Sigmoid colon (tissue), 7 donors: ENCODE data around the gene HS6ST2. TPM values are rescaled to one million over a fixed set of nuclear protein-coding genes. Genes with fewer than 3 reads are reported as not detected.

Experiments used
- DNase-seq: peaks from one replicate; pipeline ENCODE4 v3.0.0-alpha.2; 2019
- H3K27ac ChIP-seq, 4 donors: fragments of 200-600 bp; sonication (generic); one replicate each; pipeline ENCODE4 v1.5.1; 2016 to 2019; ENCODE audit warnings: mild to moderate bottlenecking in 1 of 4
- H3K27me3 ChIP-seq, 3 donors: fragments of 200-600 bp; sonication (generic); one replicate each; pipeline ENCODE4 v1.5.1; 2019; ENCODE audit warnings: mild to moderate bottlenecking in 1 of 3
- H3K36me3 ChIP-seq, 4 donors: fragments of 200-600 bp; sonication (generic); one replicate each; pipeline ENCODE4 v1.5.1; 2016 to 2019
- H3K4me1 ChIP-seq, 4 donors: fragments of 200-600 bp; sonication (generic); one replicate each; pipeline ENCODE4 v1.5.1; 2017 to 2019
- H3K4me3 ChIP-seq, 4 donors: fragments of 200-600 bp; sonication (generic); one replicate each; pipeline ENCODE4 v1.5.1; 2017 to 2019; ENCODE audit warnings: mild to moderate bottlenecking in 2 of 4, moderate library complexity in 1 of 4
- H3K9me3 ChIP-seq, 4 donors: fragments of 200-600 bp in 3 of 4; sonication (generic) in 3 of 4; one replicate each; pipeline versions ENCODE4 v1.5.1 to v1.6.1; 2013 to 2019
- CTCF ChIP-seq, 4 experiments: fragments of 450-650 bp in 3 of 4; fragments of 200-600 bp in 1 of 4; IDR thresholded peaks; one replicate each; pipeline ENCODE4 v1.5.1; 2016 to 2019; ENCODE audit warnings: antibody characterized with exemption in 4 of 4, mild to moderate bottlenecking in 3 of 4, moderate library complexity in 2 of 4
- EP300 ChIP-seq, 4 donors: sonication (generic); formaldehyde crosslinking; IDR thresholded peaks; one replicate each; pipeline ENCODE4 v1.6.1; 2017; ENCODE audit warnings: antibody characterized with exemption in 4 of 4
- POLR2A ChIP-seq, 2 donors: fragments of 450-650 bp; IDR thresholded peaks; one replicate each; pipeline ENCODE4 v1.6.1; 2016; ENCODE audit warnings: antibody characterized with exemption in 2 of 2, mild to moderate bottlenecking in 2 of 2, moderate library complexity in 2 of 2
- POLR2AphosphoS5 ChIP-seq, 4 donors: sonication (generic); formaldehyde crosslinking; IDR thresholded peaks; one replicate each; pipeline ENCODE4 v1.6.1; 2017; ENCODE audit warnings: antibody characterized with exemption in 4 of 4
- WGBS, 2 donors: extraction: QIAGEN DNeasy Blood & Tissue Kit; methylation state at CpG; one replicate each; pipeline ENCODE4 v1.1.7; 2013; 5-methylcytosine and 5-hydroxymethylcytosine counted together
- intact Hi-C: fragments of 100-400 bp; cut with DNase I; formaldehyde crosslinking; loops from one replicate; pipeline ENCODE4 v1.15.1; 2023
- polyA plus RNA-seq, 3 donors: library from polyadenylated mRNA; stranded (reverse); fragments of 200-250 nt; gene quantifications; one replicate each; pipeline ENCODE4 v1.2.3, GENCODE V29; 2013
- total RNA-seq, 4 donors: library from RNA; depleted of rRNA; stranded (reverse); fragments of >200 nt; gene quantifications; one replicate each; pipeline ENCODE4 v1.1.0, GENCODE V29; 2016
- donor health status: healthy with polysubstance abuse.
- donor health status: Bipolar disorder and iron deficiency.
- donor health status: healthy.

HS6ST2 gene
- total and polyA plus RNA-seq, 7 donors = under 0.01 to 0.82 (median 0.27) TPM; not detected in 1

DNA sequence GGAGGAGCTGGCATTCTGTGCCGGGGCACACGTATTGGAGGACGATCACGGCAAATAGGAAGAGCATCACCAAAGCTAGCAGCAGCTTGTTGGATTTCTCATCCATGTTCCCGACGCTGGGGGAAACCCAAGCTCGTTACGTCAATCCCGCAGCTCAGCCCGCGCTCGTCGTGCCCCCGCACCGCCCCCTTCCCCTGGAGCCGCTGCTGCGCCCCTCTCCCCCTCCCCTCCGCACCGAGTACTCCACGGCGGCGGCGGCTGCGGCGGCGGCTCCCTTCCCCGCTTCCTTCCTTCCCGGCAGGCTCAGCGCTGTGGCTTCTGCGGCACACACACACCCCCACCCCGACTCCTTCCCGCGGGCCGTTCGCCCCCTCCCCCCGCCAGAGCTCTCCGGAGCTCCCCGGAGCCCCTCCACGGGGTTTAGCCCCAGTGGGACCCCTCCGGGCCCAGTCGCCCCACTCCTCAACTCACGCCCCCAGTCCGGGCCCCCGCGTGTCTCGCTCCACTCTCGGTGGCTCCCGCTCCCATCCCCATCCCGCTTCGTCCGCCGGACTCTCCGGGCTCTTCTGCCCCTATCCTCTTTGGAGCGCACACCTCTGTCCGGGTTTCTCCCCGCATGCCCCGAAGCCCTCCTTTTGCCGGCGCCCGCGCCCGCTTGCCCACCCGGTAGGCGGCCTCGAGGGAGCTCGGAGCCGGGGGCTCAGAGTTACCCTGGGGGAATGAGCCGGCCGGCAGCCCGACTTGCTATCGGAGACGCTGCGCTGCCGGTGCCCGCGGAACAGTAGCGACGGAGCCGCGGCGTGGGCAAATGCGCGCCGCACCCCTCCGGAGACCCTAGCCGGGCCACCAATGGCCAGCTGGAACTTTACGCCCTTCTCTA, 978 bp downstream of the HS6ST2 start:
- Histone ChIP-seq H3K4me3 (peak overlapping the region; percentile 29 to 51 (median 45)), H3K27me3 (peaks cover 18 to 48% (median 25%) of the 10 kb centered on the region in 3 donors), H3K4me1 (peaks cover 0 to 25% (median 18%) of the 10 kb centered on the region in 4 donors), H3K9me3 (no peaks in the 10 kb centered on the region), H3K27ac (no peak overlapping the region), H3K36me3 (no peaks in the 10 kb centered on the region)
- DNase-seq = no peak
- intact Hi-C loops = no loop called here
- TF ChIP-seq POLR2AphosphoS5 (IDR thresholded peaks at IDR 0.05) (no peak), EP300 (IDR thresholded peaks at IDR 0.05) (no peak), POLR2A (IDR thresholded peaks at IDR 0.05) (no peak), CTCF (IDR thresholded peaks at IDR 0.05) (no peak)
- WGBS, 2 donors = 1 to 3% methylated on average over 87 of the region's 87 CpGs

DNA sequence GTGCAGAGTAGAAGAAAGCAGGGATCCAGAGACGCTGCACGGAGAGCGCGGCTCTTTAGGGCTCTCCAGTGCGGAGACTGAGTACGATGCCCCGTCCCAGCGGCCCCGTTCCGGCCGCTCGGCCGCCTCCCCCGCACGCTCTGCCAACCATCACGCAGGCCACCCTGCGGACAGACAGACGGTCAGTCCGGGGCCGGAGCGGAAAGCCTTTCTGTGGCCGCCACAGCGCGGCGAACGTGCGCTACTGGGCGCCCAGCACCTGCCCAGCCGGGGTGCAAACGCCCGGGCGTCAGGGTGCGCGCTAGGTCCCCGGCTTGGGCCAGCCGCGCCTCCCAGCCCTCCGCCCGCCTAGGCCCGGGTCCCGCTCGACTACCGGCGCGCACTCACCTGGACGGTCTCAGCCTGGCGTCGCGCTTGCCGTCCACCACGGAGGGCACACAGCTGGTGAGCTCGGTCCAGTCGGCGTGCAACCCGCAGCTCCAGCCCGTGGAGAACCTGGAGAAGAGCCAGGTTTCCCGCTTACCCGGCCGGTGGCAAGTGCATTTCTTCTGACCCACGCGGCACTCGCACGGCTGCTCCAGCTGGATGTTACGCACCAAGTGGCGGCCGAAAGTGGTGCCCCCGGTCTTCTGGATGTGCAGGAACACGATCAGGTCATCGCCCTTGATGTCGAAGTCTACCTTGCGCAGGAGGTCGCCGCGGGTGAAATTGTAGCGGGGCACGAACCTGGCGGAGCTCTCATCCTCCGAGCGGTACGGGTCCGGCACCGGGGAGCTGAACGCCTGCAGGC, 1.8 kb downstream of the HS6ST2 start:
- 2 to 17% methylated on average over 83 of the region's 83 CpGs for WGBS, 2 donors
- TF ChIP-seq POLR2A (IDR thresholded peaks at IDR 0.05) (no peak), EP300 (IDR thresholded peaks at IDR 0.05) (no peak), POLR2AphosphoS5 (IDR thresholded peaks at IDR 0.05) (no peak), CTCF (IDR thresholded peaks at IDR 0.05) (no peak)
- H3K4me3 ChIP-seq = peak overlapping the region; percentile 29 to 51 (median 45)
- no peaks in the 10 kb centered on the region for H3K9me3 ChIP-seq
- intact Hi-C loops = no loop called here
- DNase-seq = no peak
- no peak overlapping the region for H3K27ac ChIP-seq
- H3K36me3 ChIP-seq = no peaks in the 10 kb centered on the region
- peaks cover 18 to 48% (median 25%) of the 10 kb centered on the region in 3 donors for H3K27me3 ChIP-seq
- peaks cover 0 to 25% (median 18%) of the 10 kb centered on the region in 4 donors for H3K4me1 ChIP-seq

DNA sequence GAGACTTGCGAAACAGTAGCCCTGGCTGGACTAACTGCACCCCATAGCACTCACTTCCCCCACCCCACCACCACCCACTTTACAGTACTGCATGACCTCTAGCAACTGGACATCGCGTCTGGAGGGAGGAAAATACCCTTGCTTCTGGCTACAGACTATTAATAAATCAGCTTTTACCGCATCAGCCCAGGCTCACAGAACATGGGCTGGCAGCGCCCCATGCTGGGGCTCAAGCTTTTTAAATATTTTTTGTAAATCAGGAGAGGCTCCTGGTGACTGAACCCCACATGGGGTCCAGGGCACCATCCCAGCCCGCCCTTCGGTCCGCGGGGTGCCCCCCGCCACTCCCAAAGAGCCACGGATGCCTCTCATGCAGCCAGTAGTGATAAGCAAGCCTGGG, 2.7 kb downstream of the HS6ST2 start:
- TF ChIP-seq POLR2AphosphoS5 (IDR thresholded peaks at IDR 0.05) (no peak), EP300 (IDR thresholded peaks at IDR 0.05) (no peak), POLR2A (IDR thresholded peaks at IDR 0.05) (no peak), CTCF (IDR thresholded peaks at IDR 0.05) (no peak)
- Histone ChIP-seq H3K27ac (no peak overlapping the region), H3K4me3 (no peak overlapping the region), H3K9me3 (no peaks in the 10 kb centered on the region), H3K36me3 (no peaks in the 10 kb centered on the region), H3K4me1 (peaks cover 0 to 25% (median 18%) of the 10 kb centered on the region in 4 donors), H3K27me3 (peaks cover 18 to 48% (median 25%) of the 10 kb centered on the region in 3 donors)
- no peak for DNase-seq
- intact Hi-C loops = no loop called here
- WGBS, 2 donors = 53 to 78% methylated on average over 11 of the region's 11 CpGs

DNA sequence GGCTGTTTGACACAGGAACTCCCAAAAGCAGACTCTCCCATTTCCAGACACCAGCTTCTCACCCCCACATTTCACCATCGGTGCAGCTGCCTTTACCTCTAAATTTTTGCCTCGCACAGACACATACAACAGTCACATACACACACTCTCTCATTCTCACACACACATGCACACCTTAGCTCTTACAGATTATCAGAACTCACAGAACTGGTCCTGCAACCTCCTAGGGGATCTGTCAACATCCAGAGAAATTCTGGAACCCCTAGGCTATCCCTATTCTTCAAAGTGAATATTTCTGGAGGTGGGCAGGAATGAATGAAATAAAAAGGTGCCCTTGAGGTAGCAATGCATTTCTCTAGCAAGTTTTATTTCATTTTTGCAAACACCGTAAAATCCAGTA, 4.1 kb downstream of the HS6ST2 start:
- TF ChIP-seq EP300 (IDR thresholded peaks at IDR 0.05) = no peak
- no peak for TF ChIP-seq CTCF (IDR thresholded peaks at IDR 0.05)
- no peak for TF ChIP-seq POLR2AphosphoS5 (IDR thresholded peaks at IDR 0.05)
- TF ChIP-seq POLR2A (IDR thresholded peaks at IDR 0.05) = no peak
- Histone ChIP-seq H3K27ac (no peak overlapping the region), H3K9me3 (no peaks in the 10 kb centered on the region), H3K4me3 (no peak overlapping the region), H3K36me3 (no peaks in the 10 kb centered on the region), H3K4me1 (peaks cover 0 to 25% (median 18%) of the 10 kb centered on the region in 4 donors), H3K27me3 (peaks cover 18 to 36% (median 21%) of the 10 kb centered on the region in 3 donors)
- intact Hi-C loops = no loop called here
- WGBS, 2 donors = 93 to 94% methylated on average over 3 of the region's 3 CpGs
- DNase-seq = no peak
